Nucleus accumbens (tissue), 56 donors: ENCODE measurements around the gene COA8.

ENCODE experiments used
- DNase-seq, 56 donors: peaks; one replicate each; lab custom pipeline; 2025; lab: John Stamatoyannopoulos, UW

COA8 gene

GRCh38 chr14:103562429-103563225 is at the start of gene COA8, which contains the start of gene BAG5:
TSS of gene COA8 (plus strand) at chr14:103562960. CDS start at chr14:103563002, 42 bp downstream.
TSS of gene BAG5 (minus strand) at chr14:103562657. CDS start at chr14:103561164, 1,493 bp downstream.
- DNase-seq, result peak in 55 of 56 donors; percentile 14 to 97 (median 85)

- DNase-seq, result no peak
These were observed 48.0 kb upstream of the COA8 start for GRCh38 chr14:103514596-103515421.

- no peak for DNase-seq
These were observed 46.2 kb upstream of the COA8 start for GRCh38 chr14:103516426-103517173.

GRCh38 chr14:103517174-103517566 is 45.6 kb upstream of the COA8 start:
- DNase-seq, result no peak

- peak in 9 of 56 donors; percentile 35 to 53 (median 40) for DNase-seq
These were observed 44.9 kb upstream of the COA8 start for GRCh38 chr14:103517721-103518421.

GRCh38 chr14:103518422-103519042 is 44.2 kb upstream of the COA8 start:
- DNase-seq, result peak in 43 of 56 donors; percentile 37 to 84 (median 55)

- DNase-seq, result peak in 1 of 56 donors; percentile 48
These were observed 43.5 kb upstream of the COA8 start for GRCh38 chr14:103519043-103519836.

- DNase-seq, result peak in 2 of 56 donors; percentile 35 to 45
These were observed 42.9 kb upstream of the COA8 start for GRCh38 chr14:103519837-103520212.

- DNase-seq, result no peak
These were observed 42.5 kb upstream of the COA8 start for GRCh38 chr14:103520269-103520656.

- peak in 49 of 56 donors; percentile 31 to 90 (median 73) for DNase-seq
These were observed 41.9 kb upstream of the COA8 start for GRCh38 chr14:103520657-103521437.

- DNase-seq, result peak in 13 of 56 donors; percentile 64 to 86 (median 75)
These were observed 41.3 kb upstream of the COA8 start for GRCh38 chr14:103521438-103521950.

- peak in 4 of 56 donors; percentile 33 to 62 (median 60) for DNase-seq
These were observed 40.7 kb upstream of the COA8 start for GRCh38 chr14:103521951-103522563.

GRCh38 chr14:103522649-103523574 is 39.8 kb upstream of the COA8 start, which contains the start of gene CKB:
TSS of gene CKB (minus strand) at chr14:103522830. CDS start at chr14:103522493, 337 bp downstream.
- peak in 52 of 56 donors; percentile 25 to 89 (median 72) for DNase-seq

GRCh38 chr14:103523575-103523954 is 39.2 kb upstream of the COA8 start:
- DNase-seq, result no peak

- DNase-seq, result no peak
These were observed 38.5 kb upstream of the COA8 start for GRCh38 chr14:103524002-103524935.
